Measurements from ENCODE around the gene PRRX2.

Gene PRRX2

GRCh38 chr9:129630967-129631673, 34.3 kb upstream of the PRRX2 start:
- no peak for ATAC-seq
- TF ChIP-seq ZC3H10 (CRISPR knock-in tag; IDR thresholded peaks at IDR 0.05) (no peak), OSR1 (CRISPR knock-in tag; IDR thresholded peaks at IDR 0.05) (no peak), CSDC2 (CRISPR knock-in tag; IDR thresholded peaks at IDR 0.05) (no peak)
- TF ChIP-seq, protein P1, sequence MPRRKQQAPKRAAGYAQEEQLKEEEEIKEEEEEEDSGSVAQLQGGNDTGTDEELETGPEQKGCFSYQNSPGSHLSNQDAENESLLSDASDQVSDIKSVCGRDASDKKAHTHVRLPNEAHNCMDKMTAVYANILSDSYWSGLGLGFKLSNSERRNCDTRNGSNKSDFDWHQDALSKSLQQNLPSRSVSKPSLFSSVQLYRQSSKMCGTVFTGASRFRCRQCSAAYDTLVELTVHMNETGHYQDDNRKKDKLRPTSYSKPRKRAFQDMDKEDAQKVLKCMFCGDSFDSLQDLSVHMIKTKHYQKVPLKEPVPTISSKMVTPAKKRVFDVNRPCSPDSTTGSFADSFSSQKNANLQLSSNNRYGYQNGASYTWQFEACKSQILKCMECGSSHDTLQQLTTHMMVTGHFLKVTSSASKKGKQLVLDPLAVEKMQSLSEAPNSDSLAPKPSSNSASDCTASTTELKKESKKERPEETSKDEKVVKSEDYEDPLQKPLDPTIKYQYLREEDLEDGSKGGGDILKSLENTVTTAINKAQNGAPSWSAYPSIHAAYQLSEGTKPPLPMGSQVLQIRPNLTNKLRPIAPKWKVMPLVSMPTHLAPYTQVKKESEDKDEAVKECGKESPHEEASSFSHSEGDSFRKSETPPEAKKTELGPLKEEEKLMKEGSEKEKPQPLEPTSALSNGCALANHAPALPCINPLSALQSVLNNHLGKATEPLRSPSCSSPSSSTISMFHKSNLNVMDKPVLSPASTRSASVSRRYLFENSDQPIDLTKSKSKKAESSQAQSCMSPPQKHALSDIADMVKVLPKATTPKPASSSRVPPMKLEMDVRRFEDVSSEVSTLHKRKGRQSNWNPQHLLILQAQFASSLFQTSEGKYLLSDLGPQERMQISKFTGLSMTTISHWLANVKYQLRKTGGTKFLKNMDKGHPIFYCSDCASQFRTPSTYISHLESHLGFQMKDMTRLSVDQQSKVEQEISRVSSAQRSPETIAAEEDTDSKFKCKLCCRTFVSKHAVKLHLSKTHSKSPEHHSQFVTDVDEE (CRISPR knock-in tag; IDR thresholded peaks at IDR 0.05): no peak

DNA sequence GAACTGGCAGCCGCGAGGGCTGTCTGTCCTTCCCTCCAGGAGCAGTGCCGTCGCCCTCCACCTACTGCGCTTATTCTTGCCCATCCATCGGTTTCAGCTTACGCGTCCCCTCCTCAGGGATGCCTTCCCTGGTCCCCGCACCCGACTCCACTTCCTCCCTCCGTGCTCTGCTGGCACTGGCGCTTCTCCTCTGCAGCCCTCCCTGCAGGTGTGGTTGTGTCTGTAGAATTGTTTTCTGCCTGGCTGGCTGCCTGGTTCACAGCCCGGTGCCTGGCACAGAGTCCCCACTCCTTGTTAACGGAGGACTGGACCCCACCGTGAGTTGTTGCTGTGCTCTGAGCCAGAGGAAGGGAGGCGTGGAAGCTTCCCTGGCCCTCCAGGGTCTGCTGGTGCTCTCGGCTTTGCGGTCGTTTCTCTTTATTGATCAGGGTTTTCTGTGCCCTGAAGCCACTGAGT, 33.7 kb upstream of the PRRX2 start:
- no peak for ATAC-seq
- TF ChIP-seq, protein P1 (CRISPR knock-in tag; IDR thresholded peaks at IDR 0.05): no peak
- no peak for TF ChIP-seq GLIS3 (CRISPR knock-in tag; IDR thresholded peaks at IDR 0.05)
- TF ChIP-seq BACH2 (CRISPR knock-in tag; IDR thresholded peaks at IDR 0.05; ENCODE audit: borderline replicate concordance): no peak
- no peak for TF ChIP-seq ZNF565 (CRISPR knock-in tag; conservative IDR thresholded peaks at IDR 0.05; ENCODE audit: low read depth)
- TF ChIP-seq ZFP3 (CRISPR knock-in tag; IDR thresholded peaks at IDR 0.05): no peak
- no peak for TF ChIP-seq TCF4 (CRISPR knock-in tag; IDR thresholded peaks at IDR 0.05; ENCODE audit: borderline replicate concordance)
- no peak for TF ChIP-seq PATZ1 (CRISPR knock-in tag; IDR thresholded peaks at IDR 0.05; ENCODE audit: borderline replicate concordance)
- TF ChIP-seq CSRNP3 (CRISPR knock-in tag; IDR thresholded peaks at IDR 0.05): no peak
- TF ChIP-seq ZNF70 (CRISPR knock-in tag; IDR thresholded peaks at IDR 0.05): no peak
- no peak for TF ChIP-seq ZC3H10 (CRISPR knock-in tag; IDR thresholded peaks at IDR 0.05)
- TF ChIP-seq ESRRG (CRISPR knock-in tag; IDR thresholded peaks at IDR 0.05): no peak
- no peak for TF ChIP-seq SNAI2 (CRISPR knock-in tag; IDR thresholded peaks at IDR 0.05)
- TF ChIP-seq ZNF8 (CRISPR knock-in tag; IDR thresholded peaks at IDR 0.05): no peak
- no peak for TF ChIP-seq OSR1 (CRISPR knock-in tag; IDR thresholded peaks at IDR 0.05)
- no peak for TF ChIP-seq ISL1 (CRISPR knock-in tag; IDR thresholded peaks at IDR 0.05)
- TF ChIP-seq PPARA (CRISPR knock-in tag; IDR thresholded peaks at IDR 0.05; ENCODE audit: borderline replicate concordance): no peak
- TF ChIP-seq ZFP30 (CRISPR knock-in tag; IDR thresholded peaks at IDR 0.05): no peak

DNA sequence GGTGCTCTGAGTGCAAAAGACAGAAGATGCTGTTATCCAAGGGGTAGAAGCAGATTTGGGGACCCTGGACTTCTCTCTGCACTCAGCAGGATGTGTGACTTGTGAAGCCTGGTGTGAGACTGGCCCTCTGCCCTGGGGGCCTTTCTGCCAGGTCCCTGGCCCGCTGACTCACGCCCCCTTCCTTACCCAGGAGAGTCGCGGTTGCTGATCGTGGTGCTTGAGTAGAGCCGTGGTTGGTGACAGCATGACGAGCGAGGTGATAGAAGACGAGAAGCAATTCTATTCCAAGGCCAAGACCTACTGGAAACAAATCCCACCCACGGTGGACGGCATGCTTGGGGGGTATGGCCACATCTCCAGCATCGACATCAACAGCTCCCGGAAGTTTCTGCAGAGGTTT, 33.0 kb upstream of the PRRX2 start:
- ATAC-seq: no peak
- TF ChIP-seq ZNF565 (CRISPR knock-in tag; conservative IDR thresholded peaks at IDR 0.05; ENCODE audit: low read depth) (no peak), ESRRG (CRISPR knock-in tag; IDR thresholded peaks at IDR 0.05) (no peak), RARB (CRISPR knock-in tag; IDR thresholded peaks at IDR 0.05) (no peak), ZFP3 (CRISPR knock-in tag; IDR thresholded peaks at IDR 0.05) (no peak), CSDC2 (CRISPR knock-in tag; IDR thresholded peaks at IDR 0.05) (no peak), ISL1 (CRISPR knock-in tag; IDR thresholded peaks at IDR 0.05) (no peak), TOX (CRISPR knock-in tag; IDR thresholded peaks at IDR 0.05; ENCODE audit: borderline replicate concordance) (no peak), ARNTL (CRISPR knock-in tag; IDR thresholded peaks at IDR 0.05; ENCODE audit: borderline replicate concordance, low read depth) (no peak), OSR1 (CRISPR knock-in tag; IDR thresholded peaks at IDR 0.05) (no peak), GLIS3 (CRISPR knock-in tag; IDR thresholded peaks at IDR 0.05) (no peak), CREB5 (CRISPR knock-in tag; IDR thresholded peaks at IDR 0.05; ENCODE audit: low read depth) (no peak)
- TF ChIP-seq, protein P1 (CRISPR knock-in tag; IDR thresholded peaks at IDR 0.05): no peak
